ENCODE measurements around the gene APOBR.
A peak's percentile ranks its signal among the peaks of the same experiment; 100 is the strongest.
"Not testable (repeated sequence)": the region's sequence is repeated elsewhere in the genome, so short reads cannot be mapped to it uniquely, and the experiment has no call there.

APOBR gene, protein sequence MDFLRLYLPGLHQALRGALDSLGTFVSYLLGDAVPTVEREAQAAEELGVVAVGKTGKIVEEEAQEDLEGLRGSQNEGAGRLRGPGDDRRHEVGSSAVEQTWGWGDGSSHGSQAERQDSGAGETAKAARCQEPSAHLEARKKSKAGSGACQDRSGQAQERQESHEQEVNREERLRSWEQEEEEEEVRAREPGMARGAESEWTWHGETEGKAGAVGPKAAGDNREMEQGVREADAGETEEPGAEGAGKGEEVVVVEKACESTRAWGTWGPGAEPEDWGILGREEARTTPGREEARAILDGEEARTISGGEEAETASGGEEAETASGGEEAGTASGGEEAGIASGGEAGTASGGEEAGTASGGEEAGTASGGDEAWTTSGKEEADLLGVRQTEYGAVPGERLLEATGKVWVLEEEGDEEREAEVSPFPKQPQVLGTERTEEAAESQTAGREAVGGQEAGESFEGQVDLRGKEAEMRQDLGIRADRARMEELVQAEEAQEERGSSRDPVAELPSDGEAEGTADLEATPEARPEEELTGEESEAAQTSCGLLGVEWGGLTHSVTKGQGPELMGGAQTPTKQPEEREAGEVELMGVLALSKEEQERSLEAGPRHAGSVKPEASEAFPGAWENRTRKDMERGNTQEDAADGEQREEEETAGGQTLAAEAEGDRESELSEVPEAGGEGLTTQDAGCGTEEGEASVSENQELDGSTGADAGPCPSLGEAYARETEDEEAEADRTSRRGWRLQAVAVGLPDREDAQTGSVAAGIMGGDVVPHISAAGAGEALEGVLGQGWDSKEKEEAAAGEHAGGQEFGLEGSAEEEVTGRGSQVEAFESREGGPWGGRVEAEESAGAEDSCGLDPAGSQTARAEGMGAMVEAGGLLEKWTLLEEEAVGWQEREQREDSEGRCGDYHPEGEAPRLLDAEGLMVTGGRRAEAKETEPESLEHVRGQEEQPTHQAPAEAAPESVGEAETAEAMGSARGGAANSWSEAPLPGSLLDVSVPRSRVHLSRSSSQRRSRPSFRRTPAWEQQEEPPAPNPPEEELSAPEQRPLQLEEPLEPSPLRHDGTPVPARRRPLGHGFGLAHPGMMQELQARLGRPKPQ

DNA sequence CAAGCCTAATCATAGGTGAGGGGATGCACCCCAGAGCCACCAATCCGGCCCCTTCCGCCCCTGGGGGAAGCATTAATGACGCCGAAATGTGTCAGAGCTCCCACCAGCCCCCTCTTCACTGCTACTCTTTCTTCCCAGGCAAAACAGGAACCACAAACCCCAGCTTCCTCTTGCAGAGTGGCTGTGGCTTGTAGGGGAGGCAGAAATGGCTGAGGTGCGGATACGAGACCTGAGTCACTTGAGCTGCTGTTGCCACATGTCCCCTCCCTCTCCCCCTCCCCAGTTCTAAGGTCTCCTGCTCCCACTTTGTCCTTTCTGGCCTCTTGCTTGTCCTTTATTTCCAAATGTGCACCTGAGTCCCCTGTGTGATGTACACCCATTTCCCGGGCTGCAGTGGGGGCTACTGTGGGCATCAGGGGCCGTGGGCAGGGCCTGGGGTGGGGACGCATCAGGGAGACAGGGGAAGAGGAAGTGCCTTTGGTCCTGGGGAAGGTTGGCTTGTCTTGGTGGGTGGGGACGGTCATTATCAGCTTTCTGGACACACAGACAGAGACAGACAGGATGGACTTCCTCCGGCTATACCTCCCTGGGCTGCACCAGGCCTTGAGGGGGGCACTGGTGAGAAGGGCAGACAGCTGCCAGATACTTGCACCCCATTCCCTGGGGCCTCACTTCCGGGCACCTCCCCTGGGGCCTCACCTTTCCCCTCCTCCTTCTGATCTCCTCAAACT, at the start of gene APOBR:
TSS of gene APOBR (plus strand) at position 523 of the 731 bp plus-strand sequence. CDS start at position 562, 39 bp downstream.
- DNase-seq = peak; percentile 73

DNA sequence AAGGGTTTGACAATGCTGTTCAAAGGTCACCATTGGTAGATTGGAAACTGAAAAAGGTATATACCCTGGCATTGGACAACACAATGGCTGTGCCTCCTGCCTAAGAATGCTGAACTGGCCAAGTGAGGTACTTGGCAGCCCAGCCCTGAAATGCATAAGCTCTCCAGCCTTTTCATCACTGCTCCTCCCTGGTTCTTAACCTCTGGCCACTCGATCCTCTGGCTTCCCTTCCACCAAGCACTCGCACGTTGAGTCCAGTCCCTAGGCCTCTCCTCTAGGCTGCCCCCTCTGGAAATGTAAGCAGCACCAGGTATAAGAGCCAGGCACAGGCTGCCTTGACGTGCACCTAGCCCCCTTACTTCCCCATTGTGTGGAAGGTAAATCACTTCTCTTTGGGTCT, 48.1 kb upstream of the APOBR start:
- not testable (repeated sequence) for DNase-seq

DNA sequence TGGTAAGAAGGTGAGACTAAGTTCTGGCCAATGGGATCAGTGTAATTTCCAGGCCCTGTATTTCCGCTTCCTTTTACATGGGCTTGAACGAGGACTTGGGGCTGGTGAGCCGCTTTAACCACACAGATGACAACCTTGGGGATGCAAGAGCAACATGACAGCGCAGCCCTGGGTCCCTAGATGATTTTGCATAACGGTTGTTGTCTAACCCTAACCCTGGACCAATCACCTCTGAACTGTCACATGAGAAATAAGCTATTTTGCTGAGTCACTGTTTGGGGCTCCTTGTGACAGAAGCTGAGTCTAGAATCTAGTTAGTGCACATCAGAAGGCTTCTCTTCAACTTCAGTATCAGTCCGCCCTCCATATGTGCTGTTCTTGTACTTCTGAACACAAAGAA, 47.4 kb upstream of the APOBR start:
- not testable (repeated sequence) for DNase-seq

DNA sequence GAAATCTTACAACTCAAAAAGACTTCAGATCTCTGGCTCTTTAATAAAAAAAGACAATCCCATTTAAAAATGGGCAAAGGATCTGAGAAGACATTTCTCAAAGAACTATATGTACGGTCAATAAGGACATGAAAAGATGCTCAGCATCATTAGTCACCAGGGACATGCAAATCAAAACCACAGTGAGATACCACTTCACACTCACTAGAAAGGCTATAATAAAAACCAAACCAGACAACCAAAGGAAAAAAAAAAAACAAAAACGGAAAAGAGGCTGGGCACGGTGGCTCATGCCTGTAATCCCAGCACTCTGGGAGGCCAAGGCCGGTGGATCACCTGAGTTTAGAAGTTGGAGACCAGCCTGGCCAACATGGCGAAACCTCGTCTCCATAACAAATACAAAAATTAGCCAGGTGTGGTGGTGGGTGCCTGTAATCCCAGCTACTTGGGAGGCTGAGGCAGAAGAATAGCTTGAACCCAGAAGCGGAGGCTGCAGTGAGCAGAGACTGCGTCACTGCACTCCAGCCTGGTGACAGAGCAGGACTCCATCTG, 20.7 kb upstream of the APOBR start:
- no peak for DNase-seq

DNA sequence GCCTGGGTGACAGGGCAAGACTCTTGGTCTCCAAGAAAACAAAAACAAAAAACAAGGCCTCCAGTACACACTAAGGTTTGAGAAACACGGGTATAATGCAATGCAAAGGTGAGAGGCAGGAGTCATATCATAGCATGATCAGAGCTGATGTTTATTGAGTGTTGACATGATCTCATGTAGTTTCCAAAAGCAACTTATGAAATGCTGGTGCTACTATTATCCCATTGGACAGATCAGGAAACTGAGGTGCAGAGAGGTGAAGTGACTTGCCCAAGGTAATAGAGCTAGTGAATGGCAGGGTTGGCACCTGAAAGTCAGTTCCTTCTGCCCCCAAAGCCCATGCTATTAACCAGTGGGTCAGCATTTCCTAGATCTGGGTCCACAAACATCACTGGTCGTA, 19.2 kb upstream of the APOBR start:
- no peak for DNase-seq

DNA sequence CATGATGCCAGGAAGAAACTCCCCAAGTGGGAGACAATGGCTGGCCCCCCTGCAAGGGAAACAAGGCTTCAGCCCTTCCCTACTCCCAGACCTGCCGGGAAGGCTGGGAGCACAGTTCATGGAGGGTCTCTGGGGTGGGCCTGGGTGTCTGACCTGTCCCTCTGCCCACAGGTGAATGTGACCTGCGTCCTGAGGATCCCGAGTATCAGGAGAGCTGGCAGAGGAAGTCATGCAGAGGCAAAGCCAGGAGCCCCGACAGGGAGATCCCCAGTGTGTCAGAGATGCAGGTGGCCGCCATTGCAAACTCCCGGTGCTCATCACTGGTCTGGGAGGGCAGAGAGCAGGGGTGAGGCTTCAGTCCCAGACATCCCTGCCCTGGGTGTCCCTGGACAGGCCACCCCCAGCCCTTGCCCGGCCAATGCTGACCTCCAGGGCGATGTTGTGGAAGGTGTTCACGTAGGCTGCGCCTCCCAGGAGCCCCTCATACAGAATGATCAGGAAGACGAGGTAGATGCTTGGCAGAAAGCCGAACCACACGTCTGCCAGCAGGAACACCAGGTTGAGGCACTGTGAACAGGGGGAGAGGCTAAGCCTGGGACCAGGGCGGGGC, 17.0 kb upstream of the APOBR start:
- no peak for DNase-seq

DNA sequence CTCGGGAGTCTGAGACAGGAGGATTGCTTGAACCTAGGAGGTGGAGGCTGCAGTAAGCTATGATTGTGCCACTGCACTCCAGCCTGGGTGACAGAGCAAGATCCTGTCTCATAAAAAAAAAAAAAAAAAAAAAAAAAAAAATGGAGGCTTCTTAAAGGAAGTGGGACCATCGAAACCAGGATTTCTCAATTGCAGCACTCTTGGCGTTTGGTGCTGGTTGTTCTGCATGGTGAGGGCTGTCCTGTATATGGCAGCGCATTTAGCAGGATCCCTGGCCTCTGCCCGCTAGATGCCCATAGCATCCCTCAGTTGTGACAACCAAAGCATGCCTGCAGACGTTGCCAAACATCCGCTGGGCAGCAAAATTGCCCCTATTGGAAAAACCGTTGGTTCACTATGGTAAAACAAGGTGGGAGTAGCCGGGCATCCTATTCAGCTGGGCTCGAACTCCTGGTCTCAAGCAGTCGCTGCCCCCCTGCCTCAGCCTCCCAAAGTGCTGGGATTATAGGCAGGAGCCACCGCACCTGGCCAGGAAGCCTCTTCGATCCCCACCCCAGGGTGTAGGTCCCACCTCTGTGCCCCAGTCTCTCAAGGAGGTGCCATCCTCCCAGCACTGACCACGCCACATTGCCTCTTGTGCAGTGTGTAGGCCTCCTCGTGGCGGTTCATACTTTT, 15.8 kb upstream of the APOBR start:
- no peak for DNase-seq

DNA sequence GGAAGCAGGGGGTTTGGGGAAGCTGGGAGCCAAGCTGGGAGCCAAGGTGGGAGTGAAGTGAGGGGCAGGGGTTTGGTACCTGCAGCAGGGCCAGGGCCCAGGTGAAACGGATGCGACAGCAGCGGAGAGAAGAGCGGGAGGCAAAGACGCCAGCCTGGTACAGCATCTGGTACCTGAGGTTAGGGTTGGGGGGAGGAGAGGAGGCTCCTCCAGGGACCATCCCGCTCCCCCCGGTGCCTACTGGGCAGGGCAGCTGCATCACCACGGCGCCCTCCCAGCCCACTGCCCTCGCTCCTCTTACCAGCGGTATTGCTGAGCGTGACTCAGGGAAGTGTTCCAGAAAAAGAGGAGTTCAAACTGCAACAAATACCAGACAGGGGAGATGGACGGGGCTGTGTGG, 12.4 kb upstream of the APOBR start:
- no peak for DNase-seq

DNA sequence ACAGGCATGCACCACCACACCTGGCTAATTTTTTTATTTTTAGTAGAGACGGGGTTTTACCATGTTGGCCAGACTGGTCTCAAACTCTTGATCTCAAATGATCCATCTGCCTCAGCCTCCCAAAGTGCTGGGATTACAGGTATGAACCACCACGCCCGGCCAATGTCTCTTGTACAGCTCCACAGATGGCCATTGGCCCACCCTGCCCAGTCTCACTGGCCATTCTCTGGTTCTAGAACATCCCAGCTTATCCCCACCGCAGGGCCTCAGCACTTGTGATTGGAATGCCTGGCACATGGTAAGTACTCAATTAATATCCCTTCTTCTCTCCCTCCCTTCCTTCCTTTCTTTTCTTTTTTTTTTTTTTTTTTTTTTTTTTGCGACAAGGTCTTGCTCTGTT, 11.1 kb upstream of the APOBR start:
- not testable (repeated sequence) for DNase-seq

DNA sequence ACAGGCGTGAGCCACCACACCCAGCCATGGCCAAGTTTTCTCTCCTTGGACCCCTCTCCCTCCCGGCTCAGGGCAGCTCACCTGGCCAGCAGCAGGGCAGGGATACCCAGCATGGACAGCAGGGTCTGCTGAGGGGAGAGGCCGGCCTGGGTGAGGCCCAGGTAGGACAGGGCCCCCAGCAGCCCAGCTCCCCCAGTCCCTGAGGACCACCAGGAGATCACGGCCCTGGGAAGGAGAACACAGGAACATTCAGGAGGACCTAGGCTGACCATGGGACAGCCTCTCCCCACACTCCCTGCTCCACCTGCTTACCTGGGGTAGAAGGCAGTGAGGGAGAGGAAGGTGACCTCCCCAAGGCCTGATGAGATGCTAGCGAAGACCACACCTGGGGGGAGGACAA, 8.2 kb upstream of the APOBR start:
- DNase-seq = no peak

DNA sequence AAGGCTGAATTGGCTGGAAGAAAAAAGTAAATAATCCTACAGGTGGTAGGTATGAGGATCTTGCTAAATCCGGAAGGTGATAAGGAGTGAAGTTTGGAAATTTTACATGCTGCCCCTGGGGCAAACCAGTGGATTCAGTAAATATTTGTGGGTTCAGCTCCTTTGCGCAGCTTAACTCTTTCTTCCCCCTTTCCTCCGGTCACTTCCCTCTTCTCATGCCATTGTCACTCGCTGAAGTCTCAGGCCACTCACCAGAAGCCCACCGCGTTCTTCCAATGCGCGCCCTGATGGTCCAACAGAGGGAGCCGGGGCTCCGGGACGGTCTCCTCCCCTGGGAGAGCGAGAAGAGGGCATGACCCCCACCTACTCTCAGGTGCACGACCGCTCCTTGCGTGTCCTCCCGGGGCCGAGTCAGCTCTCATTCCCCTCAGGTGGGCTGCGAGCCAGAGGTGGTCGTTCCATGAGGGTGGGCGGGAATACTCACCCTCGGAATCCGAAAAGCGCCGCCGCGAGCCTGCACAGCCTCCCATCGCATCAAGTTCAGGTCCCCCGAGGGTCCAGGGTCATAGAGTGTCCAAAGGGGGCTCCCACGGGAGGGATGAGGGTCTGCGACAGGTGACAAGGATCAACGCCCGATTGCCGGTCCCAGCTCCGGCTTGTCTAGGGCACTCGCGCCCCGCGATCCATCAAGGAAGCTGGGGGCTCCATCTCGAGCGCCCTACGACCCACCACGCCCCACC, 3.0 kb upstream of the APOBR start:
- no peak for DNase-seq

DNA sequence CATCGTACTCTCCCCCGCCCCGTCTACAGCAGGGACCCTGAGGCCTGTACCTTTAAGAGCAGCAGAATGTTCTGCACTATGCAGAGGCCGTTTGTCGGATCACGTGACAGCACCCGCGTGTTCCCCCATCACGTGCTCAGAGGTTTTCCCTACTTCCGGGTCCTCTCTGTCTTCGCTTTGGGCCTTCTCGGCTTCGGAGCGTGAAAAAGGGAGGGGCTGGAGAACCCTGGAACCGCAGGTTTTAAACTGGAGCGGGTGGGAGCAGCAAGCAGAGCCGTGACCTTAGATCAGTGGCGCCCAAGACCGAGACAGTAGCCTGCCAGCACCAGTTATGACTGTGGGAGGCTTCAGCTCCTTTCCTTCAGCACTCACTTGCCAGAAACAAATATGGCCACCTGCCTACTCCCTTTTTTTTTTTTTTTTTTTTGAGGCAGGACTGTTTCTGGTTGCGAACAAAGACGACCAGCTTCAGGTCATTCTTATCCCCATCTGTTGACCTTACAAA, 2.4 kb upstream of the APOBR start, which contains the start of gene CLN3:
TSS of gene CLN3 (minus strand) at position 105 of the 505 bp plus-strand sequence. CDS start 315 bp downstream, outside the sequence.
- DNase-seq = peak; percentile 76

DNA sequence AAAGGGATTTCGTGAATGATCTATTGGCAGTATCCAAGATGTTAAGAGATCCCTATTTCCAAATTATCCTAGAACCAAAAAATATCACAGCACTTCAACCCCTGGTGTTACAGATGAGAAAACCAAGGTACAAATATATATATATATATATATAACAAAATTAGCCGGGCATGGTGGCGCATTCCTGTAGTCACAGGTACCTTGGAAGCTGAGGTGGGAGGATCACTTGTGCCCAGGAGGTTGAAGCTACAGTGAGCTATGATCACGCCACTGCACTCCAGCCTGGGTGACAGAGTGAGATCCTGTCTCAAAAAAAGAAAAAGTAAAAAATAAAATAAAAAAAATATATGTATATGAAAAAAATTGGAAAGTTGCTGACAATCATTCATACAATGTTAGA, 1.9 kb upstream of the APOBR start:
- no peak for DNase-seq

DNA sequence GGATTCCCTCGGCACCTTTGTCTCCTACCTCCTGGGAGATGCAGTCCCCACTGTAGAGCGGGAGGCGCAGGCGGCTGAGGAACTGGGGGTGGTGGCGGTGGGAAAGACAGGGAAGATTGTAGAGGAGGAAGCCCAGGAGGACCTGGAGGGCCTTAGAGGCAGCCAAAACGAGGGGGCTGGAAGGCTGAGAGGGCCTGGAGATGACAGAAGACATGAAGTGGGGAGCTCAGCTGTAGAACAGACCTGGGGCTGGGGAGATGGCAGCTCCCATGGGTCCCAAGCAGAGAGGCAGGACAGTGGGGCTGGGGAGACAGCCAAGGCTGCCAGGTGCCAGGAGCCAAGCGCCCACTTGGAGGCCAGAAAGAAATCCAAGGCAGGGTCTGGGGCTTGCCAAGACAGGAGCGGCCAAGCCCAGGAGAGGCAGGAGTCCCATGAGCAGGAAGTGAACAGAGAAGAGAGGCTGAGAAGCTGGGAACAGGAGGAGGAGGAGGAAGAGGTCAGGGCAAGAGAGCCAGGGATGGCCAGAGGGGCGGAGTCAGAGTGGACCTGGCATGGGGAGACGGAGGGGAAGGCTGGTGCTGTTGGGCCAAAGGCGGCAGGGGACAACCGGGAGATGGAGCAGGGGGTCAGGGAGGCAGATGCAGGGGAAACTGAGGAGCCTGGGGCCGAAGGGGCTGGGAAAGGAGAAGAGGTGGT, 803 bp downstream of the APOBR start:
- no peak for DNase-seq

DNA sequence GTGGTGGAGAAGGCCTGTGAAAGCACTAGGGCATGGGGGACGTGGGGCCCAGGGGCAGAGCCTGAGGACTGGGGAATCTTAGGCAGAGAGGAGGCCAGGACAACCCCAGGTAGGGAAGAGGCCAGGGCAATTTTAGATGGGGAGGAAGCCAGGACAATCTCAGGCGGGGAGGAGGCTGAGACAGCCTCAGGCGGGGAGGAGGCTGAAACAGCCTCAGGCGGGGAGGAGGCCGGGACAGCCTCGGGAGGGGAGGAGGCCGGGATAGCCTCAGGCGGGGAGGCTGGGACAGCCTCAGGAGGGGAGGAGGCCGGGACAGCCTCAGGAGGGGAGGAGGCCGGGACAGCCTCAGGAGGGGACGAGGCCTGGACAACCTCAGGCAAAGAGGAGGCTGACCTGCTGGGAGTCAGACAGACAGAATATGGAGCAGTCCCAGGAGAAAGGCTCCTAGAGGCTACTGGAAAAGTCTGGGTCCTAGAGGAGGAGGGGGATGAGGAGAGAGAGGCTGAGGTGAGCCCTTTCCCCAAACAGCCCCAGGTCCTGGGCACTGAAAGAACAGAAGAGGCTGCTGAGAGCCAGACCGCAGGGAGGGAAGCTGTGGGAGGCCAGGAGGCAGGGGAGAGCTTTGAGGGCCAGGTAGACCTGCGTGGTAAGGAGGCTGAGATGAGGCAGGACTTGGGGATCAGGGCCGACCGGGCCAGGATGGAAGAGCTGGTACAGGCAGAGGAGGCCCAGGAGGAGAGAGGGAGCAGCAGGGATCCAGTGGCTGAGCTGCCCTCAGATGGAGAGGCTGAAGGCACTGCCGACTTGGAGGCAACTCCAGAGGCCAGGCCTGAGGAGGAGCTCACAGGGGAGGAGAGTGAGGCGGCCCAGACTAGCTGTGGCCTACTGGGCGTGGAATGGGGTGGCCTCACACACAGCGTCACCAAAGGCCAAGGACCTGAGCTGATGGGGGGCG, 1.6 kb downstream of the APOBR start:
- DNase-seq = no peak

DNA sequence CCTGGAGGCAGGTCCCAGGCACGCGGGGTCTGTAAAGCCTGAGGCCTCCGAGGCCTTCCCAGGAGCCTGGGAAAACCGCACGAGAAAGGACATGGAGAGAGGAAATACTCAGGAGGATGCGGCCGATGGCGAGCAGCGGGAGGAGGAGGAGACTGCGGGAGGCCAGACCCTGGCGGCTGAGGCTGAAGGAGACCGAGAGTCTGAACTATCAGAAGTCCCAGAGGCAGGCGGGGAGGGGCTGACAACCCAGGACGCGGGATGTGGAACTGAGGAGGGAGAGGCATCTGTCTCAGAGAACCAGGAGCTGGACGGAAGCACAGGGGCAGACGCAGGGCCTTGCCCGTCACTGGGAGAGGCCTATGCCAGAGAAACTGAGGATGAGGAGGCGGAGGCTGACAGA, 2.4 kb downstream of the APOBR start:
- no peak for DNase-seq

DNA sequence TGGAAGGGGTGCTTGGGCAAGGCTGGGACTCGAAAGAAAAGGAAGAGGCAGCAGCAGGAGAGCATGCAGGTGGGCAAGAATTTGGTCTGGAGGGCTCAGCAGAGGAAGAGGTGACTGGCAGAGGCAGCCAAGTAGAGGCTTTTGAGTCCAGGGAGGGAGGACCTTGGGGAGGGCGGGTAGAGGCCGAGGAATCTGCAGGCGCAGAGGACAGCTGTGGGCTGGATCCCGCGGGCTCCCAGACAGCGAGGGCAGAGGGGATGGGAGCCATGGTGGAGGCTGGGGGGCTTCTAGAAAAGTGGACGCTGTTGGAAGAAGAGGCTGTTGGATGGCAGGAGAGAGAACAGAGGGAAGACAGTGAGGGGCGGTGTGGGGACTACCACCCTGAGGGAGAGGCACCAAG, 2.9 kb downstream of the APOBR start:
- no peak for DNase-seq

DNA sequence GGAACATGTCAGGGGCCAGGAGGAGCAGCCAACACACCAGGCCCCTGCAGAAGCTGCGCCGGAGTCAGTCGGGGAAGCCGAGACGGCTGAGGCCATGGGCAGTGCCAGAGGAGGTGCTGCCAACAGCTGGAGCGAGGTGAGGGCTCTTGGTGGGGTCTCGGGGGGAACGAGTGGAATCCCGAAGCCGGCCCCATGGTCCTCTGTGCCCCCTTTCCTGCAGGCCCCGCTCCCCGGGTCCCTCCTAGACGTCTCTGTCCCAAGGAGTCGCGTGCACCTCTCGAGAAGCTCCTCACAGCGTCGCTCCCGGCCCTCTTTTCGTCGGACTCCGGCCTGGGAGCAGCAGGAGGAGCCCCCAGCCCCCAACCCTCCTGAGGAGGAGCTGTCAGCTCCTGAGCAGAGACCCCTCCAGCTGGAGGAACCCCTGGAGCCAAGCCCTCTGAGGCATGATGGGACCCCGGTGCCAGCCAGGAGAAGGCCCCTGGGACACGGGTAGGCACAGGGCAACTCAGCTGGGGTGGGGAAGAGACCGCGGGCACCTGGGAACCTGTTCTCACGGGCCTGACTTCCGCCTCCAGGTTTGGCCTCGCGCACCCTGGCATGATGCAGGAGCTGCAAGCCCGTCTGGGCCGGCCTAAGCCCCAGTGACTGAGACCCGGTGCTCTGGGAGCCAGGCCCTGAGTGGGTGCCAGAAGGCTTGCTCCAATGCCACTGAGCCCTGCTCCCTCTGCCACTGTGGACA, 3.6 kb downstream of the APOBR start:
- no peak for DNase-seq

Data from activated T-cell treated with anti-CD3 and anti-CD28 coated beads for 4 hours (primary cell).